HEK293 (cell line): ENCODE measurements around the gene TYSND1.
A peak's percentile ranks its signal among the peaks of the same experiment; 100 is the strongest.
"Not testable (repeated sequence)": the region's sequence is repeated elsewhere in the genome, so short reads cannot be mapped to it uniquely, and the experiment has no call there.

ENCODE experiments used
- CTCF ChIA-PET: fragments of 350-600 bp; formaldehyde crosslinking; extraction: SDS; loops from one replicate; lab custom pipeline; 2021; ENCODE audit warnings: antibody characterized with exemption; lab: Yijun Ruan, JAX
- POLR2A ChIA-PET: fragments of 300-600 bp; formaldehyde crosslinking; extraction: SDS; loops from one replicate; lab custom pipeline; 2020; ENCODE audit warnings: antibody characterized with exemption, inconsistent platforms; lab: Yijun Ruan, JAX
- H3K27ac ChIP-seq: fragments of 200-500 bp; sonication (Bioruptor generic); 2 replicates; pipeline ENCODE4 v1.5.1; 2014; ENCODE audit warnings: low read depth, low read length, control low read depth, inconsistent platforms; ENCODE audit errors: extremely low read depth
- H3K36me3 ChIP-seq, 2 experiments: fragments of 200-500 bp in 1 of 2; sonication (Bioruptor generic) in 1 of 2; 1 replicate in 1 of 2; 2 replicates in 1 of 2; pipeline ENCODE4 v1.5.1; 2014 to 2017; ENCODE audit warnings: inconsistent platforms in 2 of 2, low read length in 2 of 2; ENCODE audit not compliant: control insufficient read depth in 2 of 2, insufficient read depth in 1 of 2
- H3K4me1 ChIP-seq: fragments of 200-500 bp; sonication (Bioruptor generic); 2 replicates; pipeline ENCODE4 v1.5.1; 2014; ENCODE audit warnings: mild to moderate bottlenecking, low read length, inconsistent platforms; ENCODE audit not compliant: control insufficient read depth, insufficient read depth
- H3K4me3 ChIP-seq: 2 replicates; pipeline ENCODE4 v1.5.1; 2011; ENCODE audit warnings: low read depth, mild to moderate bottlenecking, control low read depth, low read length, moderate library complexity
- H3K9me3 ChIP-seq: fragments of 200-500 bp; sonication (Bioruptor generic); 2 replicates; pipeline ENCODE4 v1.5.1; 2014; ENCODE audit warnings: low read depth, low read length, inconsistent platforms; ENCODE audit not compliant: control insufficient read depth, insufficient read depth
- GLI4 ChIP-seq: fragments of 450-650 bp; formaldehyde crosslinking; IDR thresholded peaks from 2 replicates; pipeline ENCODE4 v1.5.1; 2016; ENCODE audit warnings: missing biosample characterization, missing genetic modification characterization
- HOXD13 ChIP-seq: sonication (generic); formaldehyde crosslinking; IDR thresholded peaks from 2 replicates; pipeline ENCODE4 v1.8.0; 2022; ENCODE audit warnings: missing genetic modification reagents, borderline replicate concordance
- KLF17 ChIP-seq: fragments of 450-650 bp; formaldehyde crosslinking; IDR thresholded peaks from 2 replicates; pipeline ENCODE4 v1.5.1; 2016; ENCODE audit warnings: missing biosample characterization, missing genetic modification characterization
- MYNN ChIP-seq: fragments of 450-650 bp; formaldehyde crosslinking; IDR thresholded peaks from 2 replicates; pipeline ENCODE4 v1.5.1; 2016; ENCODE audit warnings: missing biosample characterization, missing genetic modification characterization, borderline replicate concordance
- PRDM1 ChIP-seq: fragments of 450-650 bp; formaldehyde crosslinking; IDR thresholded peaks from 2 replicates; pipeline ENCODE4; 2016; ENCODE audit warnings: missing biosample characterization, missing genetic modification characterization
- SALL2 ChIP-seq: fragments of 450-650 bp; formaldehyde crosslinking; IDR thresholded peaks from 2 replicates; pipeline ENCODE4 v1.5.0; 2017; ENCODE audit warnings: missing biosample characterization, mild to moderate bottlenecking, missing genetic modification characterization, borderline replicate concordance
- SP7 ChIP-seq: fragments of 450-650 bp; formaldehyde crosslinking; IDR thresholded peaks from 2 replicates; pipeline ENCODE4 v1.5.1; 2016; ENCODE audit warnings: missing biosample characterization, missing genetic modification characterization
- ZBTB49 ChIP-seq: fragments of 450-650 bp; formaldehyde crosslinking; IDR thresholded peaks from 2 replicates; pipeline ENCODE4 v1.5.1; 2016; ENCODE audit warnings: missing biosample characterization, missing genetic modification characterization, low read depth
- ZBTB8A ChIP-seq: fragments of 450-650 bp; formaldehyde crosslinking; IDR thresholded peaks from 2 replicates; pipeline ENCODE4 v1.5.1; 2016; ENCODE audit warnings: missing biosample characterization, missing genetic modification characterization
- ZNF133 ChIP-seq: fragments of 450-650 bp; formaldehyde crosslinking; IDR thresholded peaks from 2 replicates; pipeline ENCODE4 v1.5.1; 2016; ENCODE audit warnings: missing biosample characterization, missing genetic modification characterization
- ZNF211 ChIP-seq: fragments of 450-650 bp; formaldehyde crosslinking; IDR thresholded peaks from 2 replicates; pipeline ENCODE4 v1.5.1; 2016; ENCODE audit warnings: low read depth, missing biosample characterization, missing genetic modification characterization
- ZNF366 ChIP-seq: fragments of 450-650 bp; formaldehyde crosslinking; conservative IDR thresholded peaks from 2 replicates; pipeline ENCODE4 v1.5.1; 2016; ENCODE audit warnings: missing biosample characterization, missing genetic modification characterization
- ZNF433 ChIP-seq: fragments of 450-650 bp; formaldehyde crosslinking; IDR thresholded peaks from 2 replicates; pipeline ENCODE4 v1.5.1; 2016; ENCODE audit warnings: missing biosample characterization, missing genetic modification characterization, low read depth
- ZNF48 ChIP-seq: fragments of 450-650 bp; formaldehyde crosslinking; IDR thresholded peaks from 2 replicates; pipeline ENCODE4 v1.5.1; 2016; ENCODE audit warnings: missing biosample characterization, missing genetic modification characterization
- ZNF529 ChIP-seq: fragments of 450-650 bp; formaldehyde crosslinking; IDR thresholded peaks from 2 replicates; pipeline ENCODE4 v1.5.1; 2017; ENCODE audit warnings: missing genetic modification characterization, missing biosample characterization; ENCODE audit not compliant: insufficient replicate concordance
- ZNF768 ChIP-seq: fragments of 450-650 bp; formaldehyde crosslinking; IDR thresholded peaks from 2 replicates; pipeline ENCODE4 v1.5.1; 2018; ENCODE audit warnings: missing biosample characterization, mild to moderate bottlenecking, missing genetic modification characterization

The TYSND1 gene

DNA sequence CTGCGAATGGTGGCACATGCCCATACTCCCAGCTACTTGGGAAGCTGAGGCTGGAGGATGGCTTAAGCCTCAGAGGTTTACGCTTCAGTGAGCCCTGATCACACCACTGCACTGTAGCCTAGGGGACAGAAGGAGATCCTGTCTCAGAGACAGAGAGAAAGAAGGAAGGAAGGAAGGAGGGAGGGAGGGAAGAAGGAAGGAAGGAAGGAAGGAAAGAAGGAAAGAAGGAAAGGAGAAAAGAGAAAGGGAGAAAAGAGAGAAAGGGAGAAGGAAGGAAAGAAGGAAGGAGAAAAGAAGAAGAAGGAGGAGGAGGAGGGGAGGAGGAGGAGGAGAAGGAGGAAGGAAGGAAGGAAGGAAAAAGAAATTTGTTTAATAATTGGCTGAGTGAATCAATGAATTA is 36.8 kb upstream of the TYSND1 start:
- ChIA-PET CTCF (no interaction called here), POLR2A (no interaction called here)
- Histone ChIP-seq H3K4me1 (no peaks in the 10 kb centered on the region), H3K9me3 (no peaks in the 10 kb centered on the region), H3K36me3 (no peaks in the 10 kb centered on the region; a peak in 1 of 3 replicates), H3K4me3 (no peak overlapping the region), H3K27ac (no peak overlapping the region)
- TF ChIP-seq PRDM1 (tag by site-specific recombination) (peak; percentile 87), ZNF768 (tag by site-specific recombination) (no peak), ZNF133 (tag by site-specific recombination) (no peak), ZBTB8A (tag by site-specific recombination) (no peak), ZNF366 (tag by site-specific recombination) (peak; percentile 95)

- H3K27ac ChIP-seq, CTCF ChIA-PET, H3K4me1 ChIP-seq, H3K9me3 ChIP-seq, H3K4me3 ChIP-seq, POLR2A ChIA-PET, H3K36me3 ChIP-seq: not testable (repeated sequence)
Measured at GRCh38 chr10:70179209-70179608, 32.7 kb upstream of the TYSND1 start.

DNA sequence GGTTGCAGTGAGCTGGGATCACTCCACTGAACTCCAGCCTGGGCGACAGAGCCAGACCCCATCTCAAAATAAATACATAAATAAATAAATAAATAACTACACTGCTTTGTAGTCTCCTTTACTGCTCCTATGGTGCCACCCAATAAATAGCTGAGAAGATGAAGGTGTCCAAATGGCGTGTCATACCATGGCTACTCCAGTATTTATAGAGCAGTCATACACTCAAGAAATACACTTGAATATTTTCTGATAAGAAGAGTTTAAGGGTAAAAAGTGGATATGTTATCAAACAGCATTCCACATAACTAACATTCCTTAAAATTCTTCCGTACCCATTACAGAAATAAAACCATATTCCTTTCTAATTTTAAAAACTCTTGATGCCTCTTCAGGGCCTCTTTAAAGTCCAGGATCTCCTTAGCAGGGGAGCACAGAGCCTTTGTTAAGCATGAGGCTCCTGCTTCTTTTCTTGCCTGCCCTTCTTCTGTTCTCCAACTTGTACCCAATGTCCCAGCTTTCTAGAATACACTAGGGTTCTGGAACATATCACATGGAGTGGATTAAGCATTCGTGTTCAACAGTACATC is 31.7 kb upstream of the TYSND1 start:
- no peak for TF ChIP-seq SALL2
- no peak for TF ChIP-seq ZNF211 (tag by site-specific recombination)
- TF ChIP-seq ZBTB49 (tag by site-specific recombination) = no peak
- TF ChIP-seq MYNN = no peak
- no peak for TF ChIP-seq PRDM1 (tag by site-specific recombination)
- TF ChIP-seq SP7 (tag by site-specific recombination) = no peak
- TF ChIP-seq GLI4 = no peak
- Histone ChIP-seq H3K36me3 (no peaks in the 10 kb centered on the region; a peak in 1 of 3 replicates), H3K4me1 (no peaks in the 10 kb centered on the region), H3K4me3 (no peak overlapping the region), H3K9me3 (no peaks in the 10 kb centered on the region), H3K27ac (no peak overlapping the region)
- ChIA-PET CTCF (no interaction called here), POLR2A (no interaction called here)

GRCh38 chr10:70176441-70176840 is 29.9 kb upstream of the TYSND1 start:
- POLR2A ChIA-PET = interaction anchor here (0.6 to 1.0 kb wide), 2 partner anchors 30 to 899 kb away, joined by 3 to 7 read pairs; partner anchors contain the start of gene TYSND1
- CTCF ChIA-PET = no interaction called here
- TF ChIP-seq ZNF433 (tag by site-specific recombination) = no peak
- TF ChIP-seq ZNF48 (tag by site-specific recombination) = no peak
- no peak for TF ChIP-seq ZNF529 (tag by site-specific recombination)
- no peak for TF ChIP-seq HOXD13 (CRISPR knock-in tag)
- TF ChIP-seq KLF17 (tag by site-specific recombination) = no peak

More at GRCh38 chr10:70176441-70176840, 29.9 kb upstream of the TYSND1 start:
- H3K4me1 ChIP-seq = no peaks in the 10 kb centered on the region
- no peaks in the 10 kb centered on the region for H3K36me3 ChIP-seq
- no peak overlapping the region for H3K4me3 ChIP-seq
- H3K27ac ChIP-seq = no peak overlapping the region
- H3K9me3 ChIP-seq = no peaks in the 10 kb centered on the region
